Kidney capillary endothelial cell (primary cell): Measurements from ENCODE around the gene FAM43A.
A peak's percentile ranks its signal among the peaks of the same experiment; 100 is the strongest.

Experiments used
- DNase-seq: peaks from one replicate; pipeline ENCODE4 v3.0.0-alpha.2; 2018; ENCODE audit warnings: low spot score

Gene FAM43A, protein sequence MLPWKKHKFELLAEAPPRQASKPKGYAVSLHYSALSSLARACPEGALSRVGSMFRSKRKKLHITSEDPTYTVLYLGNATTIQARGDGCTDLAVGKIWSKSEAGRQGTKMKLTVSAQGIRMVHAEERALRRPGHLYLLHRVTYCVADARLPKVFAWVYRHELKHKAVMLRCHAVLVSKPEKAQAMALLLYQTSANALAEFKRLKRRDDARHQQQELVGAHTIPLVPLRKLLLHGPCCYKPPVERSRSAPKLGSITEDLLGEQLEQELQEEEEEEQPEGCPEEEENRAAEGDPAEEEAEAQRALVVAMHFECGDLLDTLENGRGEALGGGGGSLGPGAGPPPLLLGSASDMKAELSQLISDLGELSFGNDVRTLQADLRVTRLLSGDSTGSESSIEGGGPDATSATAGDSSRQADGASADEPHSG

DNA sequence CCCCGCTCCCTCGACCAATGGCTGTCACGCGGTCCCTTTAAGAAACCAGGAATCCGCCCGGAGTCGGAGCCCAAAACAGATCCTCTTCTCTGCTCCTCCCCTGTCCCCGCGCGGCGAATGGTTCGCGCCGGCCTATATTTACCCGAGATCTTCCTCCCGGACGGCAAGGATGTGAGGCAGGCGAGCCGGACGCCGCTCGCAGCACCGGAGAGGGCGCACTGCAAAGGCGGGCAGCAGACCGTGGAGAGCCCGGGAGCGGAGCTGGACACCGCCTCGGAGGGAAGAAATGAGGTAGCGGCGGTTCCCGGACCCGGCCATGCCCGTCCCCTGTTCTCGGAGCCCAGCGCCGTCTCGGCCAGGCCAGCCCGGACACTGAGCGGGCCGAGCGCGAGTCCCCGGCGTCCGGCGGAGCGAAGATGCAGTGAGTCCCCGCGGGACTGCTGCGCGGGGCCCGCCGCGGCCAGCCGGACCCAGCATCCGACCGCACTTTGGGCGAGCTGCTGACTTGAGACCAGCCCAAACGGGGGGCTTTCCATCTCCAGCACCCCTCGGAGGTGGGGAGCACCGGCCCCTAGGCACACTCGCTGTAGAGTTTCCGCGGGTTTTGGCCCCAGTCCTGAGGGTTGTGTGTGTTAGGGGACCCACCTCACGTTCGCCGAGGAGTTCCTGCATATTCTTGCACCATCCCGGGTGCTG, at the start of gene FAM43A:
FAM43A (plus strand) TSS at position 166 of the 696 bp plus-strand sequence. CDS start 944 bp downstream, outside the sequence.
- peak; percentile 85 for DNase-seq

DNA sequence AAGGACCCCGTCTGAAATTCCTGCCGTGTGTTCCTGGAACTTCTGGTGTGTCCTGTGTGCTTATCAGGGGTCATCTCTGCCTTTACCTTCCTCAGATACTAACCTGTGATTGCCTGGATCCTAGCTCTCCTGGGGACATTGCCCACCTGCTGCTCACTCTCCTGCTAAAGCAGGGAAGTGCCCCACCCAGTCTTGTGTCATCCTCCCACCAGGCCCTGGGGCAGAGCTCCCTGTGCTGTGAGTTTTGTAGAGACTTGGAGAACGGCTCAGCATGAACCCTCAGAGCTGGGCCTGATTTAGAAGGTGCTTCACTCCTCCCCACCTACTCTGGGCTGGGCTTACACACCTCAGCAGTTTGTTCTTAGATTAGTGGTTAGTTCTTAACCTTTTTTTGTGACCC, 48.6 kb upstream of the FAM43A start:
- no peak for DNase-seq

DNA sequence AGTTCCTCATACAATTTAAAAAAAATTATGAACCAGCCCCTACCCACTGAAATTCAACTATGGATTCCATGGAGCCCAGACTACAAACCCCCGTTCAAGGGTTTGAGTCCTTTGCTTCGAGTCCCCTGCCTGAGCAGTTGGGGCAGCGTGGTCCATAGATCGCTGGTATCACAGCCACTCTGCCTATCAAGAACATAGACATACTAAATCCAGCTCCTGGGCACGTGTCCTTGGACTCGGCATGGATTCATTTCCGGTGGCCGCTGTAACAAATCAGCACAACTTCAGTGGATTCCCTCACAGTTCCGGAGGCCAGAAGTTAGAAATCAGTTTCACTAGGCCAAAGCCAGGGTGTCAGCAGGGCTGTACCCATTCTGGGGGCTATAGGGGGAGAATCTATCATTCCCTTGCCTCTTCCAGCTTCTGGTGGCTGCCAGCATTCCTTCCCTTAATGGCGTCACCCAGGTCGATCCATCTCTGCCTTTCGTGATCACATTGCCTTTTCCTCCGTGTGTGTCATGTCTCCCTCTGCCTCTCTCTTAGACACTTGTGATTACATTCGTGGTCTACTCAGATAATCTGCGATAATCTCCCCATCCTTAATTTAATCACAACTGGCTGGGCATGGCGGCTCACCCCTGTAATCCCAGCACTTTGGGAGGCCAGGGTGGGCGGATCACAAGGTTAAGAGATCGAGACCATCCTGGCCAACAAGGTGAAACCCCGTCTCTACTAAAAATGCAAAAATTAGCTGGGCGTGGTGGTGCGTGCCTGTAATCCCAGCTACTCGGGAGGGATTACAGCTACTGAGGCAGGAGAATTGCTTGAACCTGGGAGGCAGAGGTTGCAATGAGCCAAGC, 47.9 kb upstream of the FAM43A start:
- DNase-seq, result no peak

DNA sequence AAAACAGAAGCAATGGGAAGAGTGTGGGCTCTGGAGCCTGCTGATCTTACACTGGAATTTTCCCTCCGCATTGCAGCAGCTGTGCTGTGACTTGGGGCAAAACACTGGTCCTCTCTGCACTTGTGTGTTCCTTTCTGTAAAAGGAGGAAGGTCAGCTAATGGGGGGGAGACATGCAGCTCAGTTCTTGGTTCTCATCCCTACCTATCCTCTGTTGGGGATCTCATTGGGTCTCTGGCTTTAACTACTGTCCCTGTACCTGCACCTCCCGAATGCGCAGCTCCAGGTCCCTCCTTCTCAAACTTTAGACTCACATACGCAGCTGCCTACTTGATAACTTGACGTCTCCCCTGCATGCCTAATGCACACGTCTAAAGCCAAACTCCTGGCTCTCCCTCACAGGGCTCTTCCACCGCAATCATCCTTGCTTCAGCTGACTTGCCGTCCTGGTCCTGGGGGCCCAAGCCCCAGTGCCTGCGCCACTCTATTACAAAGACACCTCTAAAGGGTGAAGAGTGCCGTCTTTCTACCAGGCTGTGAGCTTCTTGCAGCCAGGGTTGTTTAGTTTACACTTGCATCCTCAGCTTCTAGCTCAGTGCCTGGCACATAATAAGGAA, 46.6 kb upstream of the FAM43A start:
- no peak for DNase-seq

DNA sequence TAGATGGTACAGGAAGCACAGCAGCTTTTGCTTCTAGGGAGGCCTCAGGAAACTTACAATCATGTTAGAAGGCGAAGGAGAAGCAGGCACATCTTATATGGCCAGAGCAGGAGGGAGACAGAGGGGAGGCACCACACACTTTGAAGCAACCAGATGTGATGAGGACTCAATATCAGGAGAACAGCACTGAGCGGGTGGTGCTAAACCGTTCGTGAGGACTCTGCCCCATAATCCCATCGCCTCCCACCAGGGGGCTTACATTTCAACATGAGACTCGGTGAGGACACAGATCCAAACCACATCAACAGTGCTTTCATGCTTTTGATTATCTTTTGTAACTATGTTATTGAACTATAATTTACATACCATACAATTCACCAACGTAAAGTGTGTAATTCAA, 44.9 kb upstream of the FAM43A start:
- peak; percentile 42 for DNase-seq

DNA sequence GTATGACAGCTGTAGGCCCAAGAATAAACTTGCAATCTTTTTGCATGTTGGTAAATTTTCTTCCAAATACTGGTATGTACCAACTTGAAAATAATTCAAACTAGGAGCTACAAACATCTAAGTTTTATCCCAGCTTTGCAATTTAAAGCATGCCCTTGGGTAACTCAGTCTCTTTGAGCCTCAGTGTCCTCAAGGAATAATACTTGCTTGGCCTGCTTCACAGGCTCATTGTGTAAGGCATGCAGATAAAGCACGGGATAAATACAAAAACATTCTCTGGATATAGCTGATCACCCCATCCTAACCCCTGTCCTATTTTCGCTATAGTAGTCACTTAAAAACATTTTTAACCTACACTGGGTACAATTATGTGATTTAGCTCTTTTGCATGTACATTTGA, 42.9 kb upstream of the FAM43A start:
- DNase-seq, result no peak

DNA sequence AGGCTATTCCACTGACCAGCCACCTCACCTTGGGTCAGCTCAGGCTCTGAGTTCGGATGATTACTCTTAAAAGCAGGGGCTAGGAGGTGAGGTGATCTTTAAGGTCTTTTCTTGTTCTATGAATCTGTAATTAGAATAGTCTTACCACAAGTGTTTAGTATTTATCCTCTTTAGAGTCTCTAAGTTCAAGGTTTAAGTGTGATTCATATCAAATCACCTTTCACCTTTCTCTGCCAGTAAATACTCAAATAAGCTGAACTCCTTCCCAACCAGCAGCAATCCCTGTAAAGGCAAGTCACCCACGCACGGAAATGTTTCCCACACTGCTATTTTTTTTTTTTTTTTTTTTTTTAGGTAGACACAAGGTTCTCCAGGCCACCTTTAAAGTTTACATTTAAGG, 37.9 kb upstream of the FAM43A start:
- DNase-seq, result no peak

DNA sequence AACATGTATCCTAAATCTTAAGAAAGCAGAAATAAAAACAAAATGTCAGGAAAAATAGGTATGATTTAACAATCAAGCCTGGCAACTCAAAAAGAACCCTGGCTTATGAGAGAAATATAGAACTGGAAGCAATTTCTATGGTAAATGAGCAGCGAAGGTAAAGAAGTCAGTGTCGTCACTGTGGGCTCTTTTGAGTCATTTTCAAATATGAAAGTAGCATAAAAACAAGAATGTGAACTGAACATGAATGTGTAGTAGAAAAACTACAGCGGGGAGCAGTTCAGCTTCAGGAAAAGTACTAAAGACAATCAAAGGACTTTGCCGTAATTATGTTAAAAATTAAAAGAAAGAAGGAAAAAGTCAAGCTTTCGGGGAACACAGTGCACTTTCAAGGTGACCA, 31.2 kb upstream of the FAM43A start:
- no peak for DNase-seq

DNA sequence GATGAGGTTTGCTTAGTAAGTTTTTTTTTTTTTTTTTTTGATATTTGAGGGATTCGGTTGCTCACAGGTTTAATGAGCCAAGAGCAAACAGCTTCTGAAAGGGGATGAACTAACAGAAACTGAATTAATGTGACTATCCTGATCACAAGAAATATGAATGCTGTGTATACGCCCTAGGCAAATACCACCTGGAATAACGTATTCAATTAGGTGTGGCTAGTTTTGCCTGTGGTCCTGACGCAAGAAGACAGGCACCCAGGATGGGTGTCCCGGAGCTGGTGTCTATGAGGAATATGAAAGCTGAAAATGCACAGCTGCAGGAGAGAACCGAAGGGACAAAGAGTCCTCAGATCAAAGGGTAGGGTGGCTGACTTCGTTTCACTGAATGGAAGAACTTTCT, 28.2 kb upstream of the FAM43A start:
- no peak for DNase-seq

DNA sequence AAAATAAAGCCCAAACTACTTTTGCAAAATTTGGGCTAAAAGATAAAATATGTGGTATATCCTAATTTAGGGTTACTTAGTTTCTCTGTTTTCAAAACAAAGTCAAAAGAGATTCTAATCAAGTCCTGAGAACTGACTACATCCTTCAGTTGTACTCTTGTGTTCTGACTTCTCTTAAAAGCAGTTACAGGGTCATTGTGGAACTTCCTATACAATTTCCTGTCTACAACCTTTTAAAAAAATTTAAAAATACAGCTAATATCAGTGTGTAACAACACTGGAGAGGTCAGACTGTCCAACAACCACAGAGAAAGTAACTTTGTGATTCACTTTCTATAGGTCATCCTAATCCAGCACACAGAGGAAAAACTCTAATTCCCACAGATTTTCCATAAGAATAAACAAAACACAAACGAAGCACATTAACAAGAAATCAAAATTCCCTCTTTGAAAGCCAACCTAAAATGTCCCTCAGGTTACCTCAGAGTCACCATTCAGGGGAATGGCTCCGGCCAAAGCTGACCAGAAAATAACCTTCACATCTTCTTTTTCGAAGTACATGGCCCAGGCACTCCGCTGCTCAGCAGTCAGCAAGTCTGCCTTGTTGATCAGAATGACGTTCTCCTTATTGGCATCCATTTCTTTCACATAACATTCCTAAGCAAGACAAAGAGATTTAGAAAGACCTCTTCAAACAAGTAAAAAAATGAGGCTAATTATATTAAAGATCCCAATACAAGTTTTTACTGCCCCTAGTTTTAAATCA, 27.0 kb upstream of the FAM43A start:
- peak; percentile 38 for DNase-seq

DNA sequence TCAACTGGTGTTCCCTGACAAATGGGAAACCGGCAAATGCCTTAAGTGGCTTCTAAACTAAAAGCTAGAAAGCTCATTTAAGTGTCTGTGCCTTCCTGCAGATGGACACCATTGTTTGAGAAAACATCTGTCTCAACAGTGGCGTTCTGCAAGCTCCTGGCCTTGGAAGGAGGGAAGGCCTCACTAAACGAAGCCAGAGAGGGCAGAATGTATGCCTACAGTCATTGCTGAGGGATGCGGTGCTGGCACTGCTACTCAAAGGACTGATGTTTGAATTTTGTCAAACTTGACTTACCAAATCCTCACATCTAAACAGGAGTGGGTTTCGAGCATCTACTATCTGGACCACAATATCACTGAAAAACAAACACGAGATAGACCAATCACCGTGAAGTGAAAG, 25.9 kb upstream of the FAM43A start:
- no peak for DNase-seq

DNA sequence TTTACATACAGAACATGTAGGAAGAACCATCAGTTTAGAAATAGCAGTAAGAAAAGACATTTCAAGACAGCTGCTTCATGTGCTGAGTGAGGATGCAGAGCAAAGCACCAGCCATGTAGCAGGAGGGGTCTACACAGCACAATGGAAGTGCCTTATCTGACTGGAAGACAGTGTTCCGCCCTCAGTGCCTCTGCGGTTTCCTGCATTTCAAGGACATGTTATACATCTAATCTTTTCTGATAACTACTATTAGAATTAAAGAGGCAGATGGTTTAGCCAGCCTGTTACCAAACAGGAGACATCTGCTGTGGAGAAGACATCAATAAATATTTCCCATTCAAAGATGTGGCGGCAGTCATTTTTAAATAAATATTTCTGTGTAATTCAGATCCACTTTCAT, 24.3 kb upstream of the FAM43A start:
- DNase-seq, result no peak

DNA sequence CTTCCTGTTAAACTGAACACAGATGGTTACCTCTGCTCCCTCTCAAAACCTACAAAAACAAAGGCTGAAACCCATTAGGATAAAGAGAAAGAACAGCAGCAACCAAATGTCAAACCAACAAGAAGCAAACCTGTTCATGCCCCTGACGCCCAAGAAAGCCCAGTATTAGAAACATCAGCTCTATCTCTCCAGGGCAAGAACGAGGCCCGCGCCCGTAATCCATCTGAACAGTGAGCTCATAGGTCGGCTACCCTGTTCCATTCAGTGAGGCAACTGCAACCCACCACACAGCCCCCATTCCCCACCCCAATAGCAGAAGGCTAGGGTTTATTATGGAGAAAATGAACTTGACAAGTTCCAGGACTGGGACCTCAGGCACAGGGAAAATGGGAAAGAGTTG, 23.7 kb upstream of the FAM43A start:
- DNase-seq, result no peak

DNA sequence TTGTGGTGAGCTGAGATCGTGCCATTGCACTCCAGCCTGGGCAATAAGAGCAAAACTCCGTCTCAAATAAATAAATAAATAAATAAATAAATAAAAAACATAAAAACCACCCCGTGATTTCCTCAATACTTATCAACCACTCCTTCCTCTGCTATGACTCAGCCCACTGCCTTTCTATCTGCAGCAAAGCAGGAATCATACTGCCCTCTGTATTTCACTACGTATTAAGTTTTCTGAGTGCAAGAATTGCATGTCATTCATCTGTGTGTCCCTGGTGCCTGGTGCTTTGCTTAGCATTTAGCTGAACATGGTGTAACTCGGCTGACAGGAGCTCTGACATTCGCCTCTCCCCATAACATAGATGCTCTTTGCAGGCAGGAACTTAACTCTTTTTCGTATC, 20.8 kb upstream of the FAM43A start:
- no peak for DNase-seq

DNA sequence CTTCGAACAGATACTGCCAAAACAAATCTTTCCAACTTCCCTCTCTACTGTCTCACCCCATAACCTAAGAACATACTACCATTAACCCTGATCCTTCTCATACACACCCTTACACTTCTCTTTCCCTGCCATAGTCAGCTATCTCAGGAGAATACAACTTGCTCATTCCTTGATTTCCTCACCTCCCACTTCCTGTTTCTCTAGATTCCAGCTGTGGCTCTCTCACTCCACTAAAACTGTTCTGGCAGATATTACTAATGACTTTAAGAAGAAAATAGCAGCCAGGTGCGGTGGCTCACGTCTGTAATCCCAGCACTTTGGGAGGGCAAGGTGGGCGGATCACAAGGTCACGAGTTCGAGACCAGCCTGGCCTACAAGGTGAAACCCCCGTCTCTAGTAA, 18.3 kb upstream of the FAM43A start:
- no peak for DNase-seq

DNA sequence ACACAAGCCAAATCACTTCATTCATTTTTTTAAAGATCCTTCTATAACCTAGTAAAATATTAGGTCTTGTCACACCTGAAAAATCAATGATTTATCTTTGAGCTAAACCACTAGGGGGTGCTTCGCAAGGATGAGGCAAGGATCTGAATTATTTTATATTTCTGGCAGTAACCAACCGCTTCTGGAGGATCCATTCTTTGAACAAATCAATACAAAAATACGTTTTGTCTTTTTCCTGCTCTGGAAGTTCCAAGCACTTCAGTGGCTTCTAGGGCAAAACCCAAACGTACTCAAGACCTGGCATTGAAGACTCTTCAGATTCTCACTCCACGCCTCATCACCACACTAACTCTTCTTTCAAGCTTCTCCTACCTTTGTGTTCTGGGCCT, 14.2 kb upstream of the FAM43A start:
- peak; percentile 51 for DNase-seq

DNA sequence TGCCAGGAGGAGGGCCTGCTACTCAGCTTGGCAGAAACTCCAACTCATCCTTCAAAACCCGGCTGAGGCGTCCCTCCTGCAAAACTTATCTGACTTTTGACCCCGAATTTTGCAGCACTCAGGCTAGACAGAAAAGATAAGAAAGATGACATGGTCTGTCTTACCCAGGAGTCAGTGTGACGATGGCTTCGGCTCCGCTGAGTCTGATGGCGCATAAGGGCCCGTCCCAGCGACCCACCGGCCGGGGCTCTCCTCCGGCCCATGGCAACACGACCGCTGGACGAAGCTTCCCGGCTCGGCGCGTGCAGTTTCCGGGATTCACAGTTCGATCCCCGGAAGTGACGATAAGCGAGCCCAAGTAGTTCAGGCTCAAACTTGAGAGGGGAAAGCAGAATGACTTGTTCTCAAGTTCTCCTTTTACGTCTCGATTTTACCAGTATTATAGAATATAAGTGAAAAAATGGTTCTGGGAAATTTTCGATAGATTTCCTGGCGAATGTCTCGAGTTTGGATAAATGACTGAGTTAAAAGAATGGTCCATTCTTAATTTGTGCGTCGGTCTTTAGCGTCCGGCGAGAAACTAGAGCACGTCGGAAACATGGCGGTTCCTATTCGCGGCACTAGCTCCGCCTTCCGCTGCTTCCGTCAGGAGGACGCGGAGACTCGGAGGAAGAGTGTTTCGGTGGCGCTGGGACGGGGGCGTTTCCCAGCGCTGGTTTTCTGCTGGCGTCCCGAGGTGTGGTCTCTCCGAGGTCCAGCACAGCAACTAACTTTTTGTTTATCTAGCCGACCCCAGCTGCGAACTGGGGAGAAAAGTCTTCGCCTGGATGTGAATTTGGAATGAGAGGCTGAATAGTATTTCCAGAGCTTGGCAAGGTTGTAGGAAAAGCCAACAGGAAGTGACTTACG, 13.5 kb upstream of the FAM43A start, which contains the start of gene LSG1:
LSG1 (minus strand) TSS at position 292 of the 909 bp plus-strand sequence; CDS start at position 263, 29 bp downstream.
- DNase-seq, result peak; percentile 94

DNA sequence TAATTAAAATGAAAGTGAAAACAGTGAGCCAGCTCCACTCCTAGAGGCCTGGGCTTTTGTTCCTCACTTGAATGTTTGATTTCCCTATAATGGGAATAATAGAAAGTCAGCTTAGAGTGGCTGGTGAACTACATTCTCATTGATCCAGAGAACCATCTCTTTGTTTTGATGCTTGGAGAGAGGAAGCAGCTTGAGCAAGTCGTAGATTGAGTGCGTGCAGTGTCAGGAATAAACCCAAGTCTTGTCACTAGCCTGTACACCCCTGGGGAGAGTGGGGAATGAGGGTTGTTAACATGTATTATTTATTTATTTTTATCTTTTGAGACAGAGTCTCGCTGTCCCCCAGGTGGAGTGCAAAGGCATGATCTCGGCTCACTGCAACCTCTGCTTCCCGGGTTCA, 12.8 kb upstream of the FAM43A start:
- DNase-seq, result no peak

DNA sequence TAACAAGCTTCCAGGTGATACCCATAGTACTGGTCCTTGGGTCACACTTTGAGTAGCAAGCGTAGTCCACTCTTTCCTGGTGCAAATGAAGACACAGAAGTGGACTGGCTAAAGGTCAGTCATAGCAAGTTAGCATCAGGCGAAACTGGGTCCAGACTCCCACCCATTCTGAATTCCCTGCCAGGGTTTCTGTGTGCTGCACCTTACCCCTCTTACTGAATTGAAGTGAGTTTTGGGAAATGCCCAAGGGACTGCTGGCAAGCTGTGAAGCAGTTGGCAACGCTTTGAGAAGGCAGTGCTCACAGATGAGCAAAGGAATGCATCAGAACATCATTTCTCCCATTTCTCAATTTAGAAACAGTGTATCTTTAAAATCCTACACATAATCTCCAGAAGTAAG, 11.9 kb upstream of the FAM43A start:
- no peak for DNase-seq

DNA sequence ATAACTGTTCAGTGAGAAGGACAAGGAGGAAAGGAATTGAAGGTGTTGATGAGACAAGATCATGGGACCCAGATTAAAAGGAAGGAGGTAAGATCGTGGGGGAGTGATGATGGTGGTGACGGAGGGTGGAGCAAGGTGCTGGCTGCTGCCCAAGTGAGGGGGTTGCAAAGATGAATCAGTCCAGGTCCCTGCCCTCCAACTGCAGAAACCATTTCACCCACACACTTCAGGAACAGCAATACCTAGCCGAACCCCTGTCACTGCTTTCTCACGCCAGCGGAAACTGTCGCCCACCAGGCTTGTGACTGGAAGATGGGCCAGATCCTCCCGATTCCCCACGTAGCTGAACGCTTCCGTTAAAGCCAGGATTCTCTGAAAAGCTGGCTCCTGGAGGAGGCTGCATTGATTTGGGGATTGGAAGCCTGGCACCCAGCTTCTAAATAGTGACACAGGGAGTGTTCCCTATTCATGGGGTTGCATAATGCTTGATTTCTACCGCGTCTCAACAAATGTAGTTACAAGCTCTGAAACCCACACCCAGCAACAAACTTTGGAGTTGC, 10.5 kb upstream of the FAM43A start:
- no peak for DNase-seq
